ENCODE results near the gene GJE1.

Gene GJE1

DNA sequence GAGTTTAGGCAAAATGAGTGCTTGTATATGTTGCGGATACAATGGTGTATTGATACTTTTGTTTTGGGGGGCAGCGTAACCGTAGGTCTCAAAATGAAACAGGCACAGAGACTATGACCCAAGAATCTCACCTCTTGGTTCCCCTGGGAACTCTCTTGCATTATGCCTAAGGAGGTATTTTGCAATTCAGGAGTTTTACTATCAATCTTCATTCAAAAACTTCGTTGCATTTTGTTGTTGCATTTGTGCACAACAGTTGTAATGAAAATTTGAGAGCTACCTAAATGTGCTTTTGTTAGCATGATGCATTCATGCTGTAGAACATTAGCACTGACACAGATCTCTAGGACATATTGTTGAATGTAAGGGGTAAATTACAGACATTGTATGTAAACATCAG is 32.5 kb downstream of the GJE1 start:
- TF ChIP-seq, protein P1, sequence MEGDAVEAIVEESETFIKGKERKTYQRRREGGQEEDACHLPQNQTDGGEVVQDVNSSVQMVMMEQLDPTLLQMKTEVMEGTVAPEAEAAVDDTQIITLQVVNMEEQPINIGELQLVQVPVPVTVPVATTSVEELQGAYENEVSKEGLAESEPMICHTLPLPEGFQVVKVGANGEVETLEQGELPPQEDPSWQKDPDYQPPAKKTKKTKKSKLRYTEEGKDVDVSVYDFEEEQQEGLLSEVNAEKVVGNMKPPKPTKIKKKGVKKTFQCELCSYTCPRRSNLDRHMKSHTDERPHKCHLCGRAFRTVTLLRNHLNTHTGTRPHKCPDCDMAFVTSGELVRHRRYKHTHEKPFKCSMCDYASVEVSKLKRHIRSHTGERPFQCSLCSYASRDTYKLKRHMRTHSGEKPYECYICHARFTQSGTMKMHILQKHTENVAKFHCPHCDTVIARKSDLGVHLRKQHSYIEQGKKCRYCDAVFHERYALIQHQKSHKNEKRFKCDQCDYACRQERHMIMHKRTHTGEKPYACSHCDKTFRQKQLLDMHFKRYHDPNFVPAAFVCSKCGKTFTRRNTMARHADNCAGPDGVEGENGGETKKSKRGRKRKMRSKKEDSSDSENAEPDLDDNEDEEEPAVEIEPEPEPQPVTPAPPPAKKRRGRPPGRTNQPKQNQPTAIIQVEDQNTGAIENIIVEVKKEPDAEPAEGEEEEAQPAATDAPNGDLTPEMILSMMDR (conservative IDR thresholded peaks at IDR 0.05; ENCODE audit: low read depth): no peak
- ChIA-PET CTCF (no interaction called here), POLR2A (ENCODE audit: low non-redundant PET) (no interaction called here)
- no peak for DNase-seq (ENCODE audit: low spot score)
- H3K27ac ChIP-seq: no peak overlapping the region

DNA sequence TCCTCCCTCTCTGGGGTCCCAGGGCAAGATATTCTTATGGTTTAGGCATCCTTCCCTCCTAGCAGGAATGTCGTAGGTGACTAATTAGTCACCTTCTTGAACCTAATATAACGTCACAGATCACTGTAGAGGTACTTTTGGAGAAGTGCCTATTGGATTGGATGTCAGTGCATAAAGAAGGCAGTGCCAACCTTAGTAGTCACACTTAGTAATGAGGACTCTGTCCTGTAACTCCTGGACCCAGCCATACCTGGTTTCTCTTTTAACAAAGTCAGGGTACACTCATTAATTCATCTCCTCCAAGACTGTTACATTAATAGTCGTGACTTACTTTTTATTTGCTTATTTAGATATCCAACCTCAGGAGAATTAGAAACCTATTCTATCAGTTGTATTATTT is 34.3 kb downstream of the GJE1 start:
- H3K27ac ChIP-seq: no peak overlapping the region
- DNase-seq (ENCODE audit: low spot score): no peak
- CTCF ChIA-PET: no interaction called here
- TF ChIP-seq, protein P1 (conservative IDR thresholded peaks at IDR 0.05; ENCODE audit: low read depth): no peak
- POLR2A ChIA-PET (ENCODE audit: low non-redundant PET): no interaction called here

DNA sequence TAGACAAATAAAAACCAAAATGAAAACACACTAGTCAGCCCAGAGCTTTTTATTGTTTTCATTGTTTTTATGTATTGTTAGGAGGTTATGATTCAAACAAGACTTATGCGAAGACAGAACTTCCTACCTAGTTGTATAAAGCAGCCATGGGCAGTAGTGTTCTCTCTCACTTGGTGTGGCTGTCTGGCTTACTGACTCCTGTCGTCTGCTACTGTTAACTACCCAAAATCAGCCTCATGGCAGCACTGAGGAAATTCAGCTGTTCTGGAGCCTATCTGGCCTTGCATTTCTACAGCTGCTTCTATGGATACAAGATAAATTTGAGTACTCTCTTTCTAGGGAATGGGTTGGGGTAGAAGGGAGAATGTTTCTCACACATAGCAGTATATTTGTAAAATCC is 34.8 kb downstream of the GJE1 start:
- TF ChIP-seq, protein P1 (conservative IDR thresholded peaks at IDR 0.05; ENCODE audit: low read depth): no peak
- DNase-seq (ENCODE audit: low spot score): no peak
- ChIA-PET CTCF (interaction anchor here (0.7 kb wide), 1 partner anchor 18 kb away, joined by 3 read pairs; no protein-coding TSS in a partner anchor), POLR2A (ENCODE audit: low non-redundant PET) (no interaction called here)
- no peak overlapping the region for H3K27ac ChIP-seq

DNA sequence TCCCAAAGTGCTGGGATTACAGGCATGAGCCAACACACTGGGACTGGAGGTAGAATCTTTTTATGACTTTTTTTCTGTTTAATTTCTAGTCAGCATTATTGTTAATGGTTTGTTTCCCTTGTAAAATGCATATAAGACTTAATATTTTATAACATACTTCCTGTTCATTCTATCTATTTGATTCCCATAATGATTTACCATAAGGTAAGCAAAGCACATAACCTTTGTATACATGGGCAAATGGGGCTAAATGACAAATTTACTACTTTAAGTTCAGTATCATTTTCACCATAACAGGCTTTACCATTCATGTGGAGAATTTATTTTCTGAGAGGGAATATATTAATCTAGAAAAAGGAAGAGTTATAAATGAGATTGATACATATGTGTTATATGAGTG is 38.6 kb downstream of the GJE1 start:
- POLR2A ChIA-PET (ENCODE audit: low non-redundant PET): no interaction called here

DNA sequence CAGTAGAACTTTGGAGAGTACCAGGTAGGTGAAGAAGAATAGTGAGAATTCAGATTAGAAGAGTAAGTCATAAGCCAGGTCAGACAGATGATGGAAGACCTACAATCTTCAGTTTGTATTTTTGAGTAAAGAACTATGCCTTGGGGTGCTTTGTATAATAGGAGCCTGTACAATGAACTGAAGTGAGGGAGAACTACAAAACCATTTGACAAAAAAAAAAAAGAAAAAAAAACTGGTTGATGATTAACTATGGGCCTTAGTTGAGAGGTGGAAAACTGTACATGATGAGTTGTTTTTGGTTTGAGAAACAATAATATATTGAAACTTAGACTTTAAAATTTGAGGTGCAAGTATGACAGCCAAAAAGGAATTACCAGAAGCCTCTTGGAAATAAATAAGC is 40.0 kb downstream of the GJE1 start:
- H3K27ac ChIP-seq: no peak overlapping the region
- CTCF ChIA-PET: no interaction called here
- no peak for DNase-seq (ENCODE audit: low spot score)
- TF ChIP-seq, protein P1 (conservative IDR thresholded peaks at IDR 0.05; ENCODE audit: low read depth): no peak
- POLR2A ChIA-PET (ENCODE audit: low non-redundant PET): no interaction called here

More for the DNA sequence above, 38.6 kb downstream of the GJE1 start:
- CTCF ChIA-PET: interaction anchor here (0.5 to 0.6 kb wide), 2 partner anchors 20 to 988 kb away, joined by 3 read pairs; no protein-coding TSS in a partner anchor
- no peak for DNase-seq (ENCODE audit: low spot score)
- no peak overlapping the region for H3K27ac ChIP-seq
- TF ChIP-seq, protein P1 (conservative IDR thresholded peaks at IDR 0.05; ENCODE audit: low read depth): no peak

DNA sequence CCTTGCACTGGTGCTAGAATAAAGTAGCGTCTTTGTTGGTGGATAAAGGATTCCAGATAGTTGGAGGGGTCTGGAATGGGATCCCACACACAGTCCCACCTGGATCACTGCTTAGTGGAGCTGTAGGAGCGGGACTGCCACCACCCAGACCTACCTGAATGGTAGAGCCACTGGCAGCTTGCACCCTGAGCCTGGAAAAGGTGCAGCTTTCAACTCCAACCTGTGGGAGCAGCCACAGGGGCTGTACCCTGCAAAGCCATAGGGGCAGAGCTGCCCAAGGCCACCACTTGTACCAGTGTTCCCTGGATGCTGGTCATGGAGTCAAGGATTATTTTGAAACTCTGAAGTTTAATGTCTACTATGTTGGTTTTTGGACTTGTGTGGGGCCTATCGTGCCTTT is 41.3 kb downstream of the GJE1 start:
- DNase-seq (ENCODE audit: low spot score): no peak
- ChIA-PET POLR2A (ENCODE audit: low non-redundant PET) (no interaction called here), CTCF (no interaction called here)
- TF ChIP-seq, protein P1 (conservative IDR thresholded peaks at IDR 0.05; ENCODE audit: low read depth): no peak
- H3K27ac ChIP-seq: no peak overlapping the region

DNA sequence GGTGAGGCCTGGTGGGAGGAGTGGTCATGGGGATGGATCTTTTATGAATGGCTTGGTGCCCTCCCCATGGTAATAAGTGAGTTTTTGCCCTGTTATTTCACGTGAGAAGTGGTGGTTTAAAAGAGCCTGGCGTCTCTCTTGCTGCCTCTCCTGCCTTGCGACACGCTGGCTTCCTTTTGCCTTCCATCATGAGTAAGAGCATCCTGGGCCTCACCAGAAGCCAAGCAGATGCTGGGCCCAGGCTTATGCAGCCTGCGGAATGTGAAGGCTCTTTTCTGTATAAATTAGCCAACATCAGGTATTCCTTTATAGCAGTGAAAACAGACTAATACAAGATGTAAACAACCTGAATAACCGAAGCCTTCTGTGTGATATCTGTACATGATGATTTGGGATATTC is 42.0 kb downstream of the GJE1 start:
- no peak for DNase-seq (ENCODE audit: low spot score)

More for the DNA sequence above, 42.0 kb downstream of the GJE1 start:
- H3K27ac ChIP-seq: no peak overlapping the region
- CTCF ChIA-PET: no interaction called here
- TF ChIP-seq, protein P1 (conservative IDR thresholded peaks at IDR 0.05; ENCODE audit: low read depth): no peak
- POLR2A ChIA-PET (ENCODE audit: low non-redundant PET): interaction anchor here (0.6 kb wide), 1 partner anchor 33 kb away, joined by 5 read pairs; no protein-coding TSS in a partner anchor

Measured in RWPE1 (cell line).